Measurements from ENCODE around the gene MZT2B.
A peak's percentile ranks its signal among the peaks of the same experiment; 100 is the strongest.
"Not testable (repeated sequence)": the region's sequence is repeated elsewhere in the genome, so short reads cannot be mapped to it uniquely, and the experiment has no call there.

MZT2B gene

GRCh38 chr2:130181880-130182682, at the start of gene MZT2B:
MZT2B (plus strand) TSS chr2:130182262; CDS start chr2:130182283, 21 bp downstream.
- peak; percentile 86 for DNase-seq (ENCODE audit: low read depth)

DNA sequence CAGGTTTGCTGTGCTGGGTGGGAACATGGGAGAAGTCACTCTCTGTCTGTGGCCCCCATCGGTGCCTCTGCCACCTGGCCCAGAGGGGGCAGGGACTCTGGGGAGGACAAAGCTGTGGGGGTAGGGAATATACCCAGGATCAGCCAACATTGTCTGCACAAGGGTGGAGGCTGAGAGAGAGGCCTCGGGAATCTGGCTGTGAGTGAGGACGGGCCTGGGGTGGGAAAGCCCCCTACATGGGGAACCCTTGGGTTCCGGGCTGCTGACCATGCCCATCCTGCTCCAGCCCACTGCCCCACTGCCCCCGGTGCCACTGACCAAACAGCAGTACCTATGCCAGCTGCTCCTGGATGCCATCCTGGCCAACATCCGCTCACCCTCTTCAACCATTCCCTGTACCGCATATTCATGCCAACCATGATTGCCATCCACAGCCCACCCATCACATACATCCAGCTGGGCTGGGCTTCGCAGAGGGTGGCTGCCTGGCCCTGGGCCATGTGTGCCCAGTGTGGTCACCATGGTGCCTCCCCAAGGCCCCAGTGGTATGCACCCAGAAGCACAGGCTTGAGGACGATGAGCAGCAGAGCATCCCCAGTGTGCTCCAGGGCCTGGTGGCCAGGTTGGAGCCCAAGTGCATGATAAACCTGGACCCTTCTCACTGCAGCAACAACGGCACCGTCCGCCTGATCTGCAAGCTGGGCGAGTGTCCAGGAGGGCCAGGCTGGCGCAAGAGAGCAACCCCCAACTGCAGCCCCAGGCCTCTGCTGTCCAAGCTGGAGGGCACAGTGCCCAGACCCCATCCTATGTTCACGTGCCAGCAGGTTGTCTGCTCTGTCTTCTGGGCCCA, 46.1 kb upstream of the MZT2B start:
- DNase-seq (ENCODE audit: low read depth): no peak

GRCh38 chr2:130136546-130136945, 45.5 kb upstream of the MZT2B start:
- not testable (repeated sequence) for DNase-seq (ENCODE audit: low read depth)

- not testable (repeated sequence) for DNase-seq (ENCODE audit: low read depth)
Observed at GRCh38 chr2:130137118-130137517, 44.9 kb upstream of the MZT2B start.

- DNase-seq (ENCODE audit: low read depth): not testable (repeated sequence)
Observed at GRCh38 chr2:130138326-130138725, 43.7 kb upstream of the MZT2B start.

- DNase-seq (ENCODE audit: low read depth): not testable (repeated sequence)
Observed at GRCh38 chr2:130138841-130139251, 43.2 kb upstream of the MZT2B start.

DNA sequence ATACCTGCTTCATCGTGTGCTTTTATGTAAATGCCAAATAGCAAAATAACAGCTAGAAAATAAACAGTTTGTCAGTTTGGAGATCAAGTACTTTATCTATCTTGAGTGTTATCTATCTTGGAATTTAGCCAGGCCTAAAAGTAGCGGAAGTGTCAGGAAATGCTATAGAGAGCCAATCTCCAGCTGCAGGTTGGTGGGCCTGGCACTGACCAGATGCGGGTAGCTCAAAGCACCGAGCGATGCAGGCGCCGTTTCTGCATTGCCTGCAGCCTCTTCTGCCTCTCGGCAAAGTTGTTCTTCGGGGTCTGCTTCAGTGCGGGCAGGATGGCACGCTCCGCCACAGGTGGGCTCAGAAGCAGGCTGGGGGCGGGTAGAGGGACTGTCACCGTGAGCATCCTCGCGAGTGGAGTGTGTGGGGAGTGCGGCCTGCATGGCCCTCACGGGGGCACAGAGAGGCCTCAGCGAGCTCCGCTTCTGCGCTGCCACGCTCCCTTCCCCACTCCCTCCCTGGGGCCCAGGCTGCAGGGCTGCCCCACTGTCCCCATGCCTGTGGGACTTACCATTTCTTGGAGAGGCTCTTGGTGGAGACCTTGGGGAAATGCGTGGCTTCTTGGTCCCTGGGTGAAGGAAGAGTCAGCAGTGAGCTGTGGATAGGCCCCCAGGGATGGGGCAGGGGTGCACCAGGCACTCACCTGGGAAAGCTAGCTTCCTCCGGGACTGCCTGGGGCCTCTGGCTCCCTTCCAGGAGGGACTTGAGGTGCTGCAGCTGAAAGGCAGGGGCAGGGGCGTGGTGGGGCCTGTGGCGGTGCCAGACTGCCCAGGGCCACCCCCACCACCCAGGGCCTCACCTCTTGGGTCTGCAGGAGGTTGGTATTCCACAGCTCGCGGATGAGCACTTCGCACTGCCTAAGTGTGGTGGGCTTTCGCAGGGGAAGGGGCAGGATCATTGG, 42.5 kb upstream of the MZT2B start:
- DNase-seq (ENCODE audit: low read depth): not testable (repeated sequence)

- DNase-seq (ENCODE audit: low read depth): not testable (repeated sequence)
Observed at GRCh38 chr2:130140516-130140915, 41.5 kb upstream of the MZT2B start.

- DNase-seq (ENCODE audit: low read depth): not testable (repeated sequence)
Observed at GRCh38 chr2:130141002-130141401, 41.1 kb upstream of the MZT2B start.

GRCh38 chr2:130141645-130142370, 40.3 kb upstream of the MZT2B start:
- not testable (repeated sequence) for DNase-seq (ENCODE audit: low read depth)

DNA sequence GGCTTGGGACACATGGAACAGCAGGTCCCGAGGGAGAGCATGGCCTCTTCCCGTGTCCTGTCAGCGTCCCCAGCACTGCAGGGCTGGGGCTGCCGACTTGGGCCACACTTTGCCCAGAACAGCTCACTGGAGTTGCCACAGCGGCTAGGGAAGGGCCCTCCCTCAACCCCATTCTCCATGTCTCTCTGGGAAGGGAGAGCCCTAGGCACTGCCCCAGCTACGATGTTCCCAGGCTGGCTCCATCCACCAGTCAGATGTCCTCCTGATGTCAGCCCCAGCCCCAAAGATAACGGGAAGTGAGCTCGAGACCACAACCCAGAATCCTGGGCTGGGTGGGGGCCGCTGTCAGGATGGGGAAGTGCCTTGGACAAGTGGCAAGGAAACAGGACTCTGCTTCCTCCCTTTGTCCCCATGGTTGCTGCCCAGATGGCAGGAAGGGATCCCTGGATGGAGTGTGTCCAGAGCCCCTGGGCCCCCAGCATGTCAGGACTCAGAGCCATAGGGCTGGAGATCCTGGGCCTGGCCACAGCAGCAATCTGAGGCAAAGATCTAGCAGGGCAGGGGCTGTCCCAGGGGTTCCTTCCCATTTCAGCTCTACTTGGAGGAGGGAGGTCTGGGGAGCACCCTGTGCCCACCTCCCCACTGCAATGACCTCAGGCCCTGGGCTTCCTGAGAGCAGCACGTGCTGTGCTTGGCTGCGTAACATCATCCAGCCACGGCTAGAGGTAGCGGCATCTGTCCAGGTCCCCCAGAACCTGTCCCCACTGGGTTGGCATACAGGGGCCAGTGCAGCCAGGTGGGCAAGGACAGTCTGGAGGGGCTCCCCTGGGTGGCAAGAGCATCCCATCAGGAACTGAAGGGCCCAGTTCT, 39.4 kb upstream of the MZT2B start:
- not testable (repeated sequence) for DNase-seq (ENCODE audit: low read depth)

DNA sequence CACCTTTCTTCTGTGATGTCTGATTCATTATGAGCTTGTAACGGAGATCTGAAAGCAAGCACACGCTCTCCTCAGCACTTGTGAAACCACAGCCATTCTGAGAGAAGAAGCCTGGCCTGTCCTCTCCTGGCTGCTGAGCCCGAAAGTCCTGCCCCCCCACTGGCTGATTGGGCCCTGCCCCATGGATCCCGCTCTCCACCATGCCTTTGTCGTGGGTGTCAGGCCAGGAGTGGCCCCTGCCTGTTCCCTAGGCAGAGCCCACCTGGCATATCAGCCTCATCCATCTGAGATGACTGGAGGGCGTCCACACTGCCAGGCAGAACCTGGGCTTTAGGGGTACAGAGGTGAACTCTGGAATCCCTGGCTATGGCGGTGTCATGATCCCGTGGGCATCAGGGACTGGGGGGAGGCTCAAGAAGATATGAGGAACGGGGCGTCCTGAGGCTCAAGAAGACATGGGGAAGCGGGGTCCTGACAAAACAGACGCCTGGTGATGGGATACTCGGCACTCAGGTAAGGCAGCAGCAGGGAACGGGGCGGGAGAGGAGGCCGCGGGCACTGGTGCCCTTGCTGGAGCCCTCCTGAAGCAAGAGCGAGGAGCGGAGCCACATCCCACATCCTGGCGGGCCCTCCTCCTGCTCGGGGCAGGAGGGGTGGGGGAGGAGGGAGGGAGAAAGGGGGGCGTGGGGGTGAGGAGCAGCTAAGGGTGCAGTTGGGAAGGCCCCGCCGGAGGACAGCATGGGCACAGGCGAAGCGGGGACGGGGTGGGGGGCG, 38.6 kb upstream of the MZT2B start:
- DNase-seq (ENCODE audit: low read depth): not testable (repeated sequence)

DNA sequence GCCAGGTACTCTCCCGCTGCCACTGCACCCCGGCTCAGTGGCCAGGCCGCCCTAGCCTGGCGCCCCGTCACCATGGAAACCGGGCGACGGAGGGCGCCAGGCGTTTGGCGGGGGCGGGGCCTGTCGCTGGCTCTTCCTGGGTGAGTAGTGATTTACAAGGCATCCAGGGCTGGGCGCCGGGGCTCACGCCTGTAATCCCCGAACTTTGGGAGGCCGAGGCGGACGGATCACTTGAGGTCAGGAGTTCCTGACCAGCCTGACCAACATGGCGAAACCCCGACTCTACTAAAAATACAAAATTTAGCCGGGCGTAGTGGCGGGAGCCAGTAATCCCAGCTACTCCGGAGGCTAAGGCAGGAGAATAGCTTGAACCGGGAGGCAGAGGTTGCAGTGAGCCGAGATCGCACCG, 37.1 kb upstream of the MZT2B start, which contains the start of gene CCDC74B:
Gene CCDC74B, minus strand, starts transcription at position 107 of the 409 bp plus-strand sequence. CDS start 116 bp downstream, outside the sequence.
- DNase-seq (ENCODE audit: low read depth): peak; percentile 35

DNA sequence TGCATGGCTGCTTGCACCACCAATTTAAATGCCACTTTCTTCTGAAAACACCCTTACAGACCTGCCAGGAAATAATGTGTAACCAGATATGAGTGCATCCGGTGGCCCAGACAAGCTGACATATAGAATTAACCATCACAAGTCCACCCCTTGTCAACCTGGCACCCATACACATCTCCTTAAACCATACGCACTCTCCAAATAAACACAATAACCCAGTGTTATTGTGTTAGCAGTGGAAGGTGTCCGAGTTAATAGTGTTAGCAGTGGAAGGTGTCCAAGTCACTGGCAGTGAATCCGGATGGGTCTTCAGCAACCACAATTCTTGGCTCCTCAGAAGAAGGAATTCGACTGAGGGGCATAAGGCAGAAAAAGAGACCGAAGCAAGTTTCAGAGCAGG, 33.5 kb upstream of the MZT2B start:
- DNase-seq (ENCODE audit: low read depth): not testable (repeated sequence)

DNA sequence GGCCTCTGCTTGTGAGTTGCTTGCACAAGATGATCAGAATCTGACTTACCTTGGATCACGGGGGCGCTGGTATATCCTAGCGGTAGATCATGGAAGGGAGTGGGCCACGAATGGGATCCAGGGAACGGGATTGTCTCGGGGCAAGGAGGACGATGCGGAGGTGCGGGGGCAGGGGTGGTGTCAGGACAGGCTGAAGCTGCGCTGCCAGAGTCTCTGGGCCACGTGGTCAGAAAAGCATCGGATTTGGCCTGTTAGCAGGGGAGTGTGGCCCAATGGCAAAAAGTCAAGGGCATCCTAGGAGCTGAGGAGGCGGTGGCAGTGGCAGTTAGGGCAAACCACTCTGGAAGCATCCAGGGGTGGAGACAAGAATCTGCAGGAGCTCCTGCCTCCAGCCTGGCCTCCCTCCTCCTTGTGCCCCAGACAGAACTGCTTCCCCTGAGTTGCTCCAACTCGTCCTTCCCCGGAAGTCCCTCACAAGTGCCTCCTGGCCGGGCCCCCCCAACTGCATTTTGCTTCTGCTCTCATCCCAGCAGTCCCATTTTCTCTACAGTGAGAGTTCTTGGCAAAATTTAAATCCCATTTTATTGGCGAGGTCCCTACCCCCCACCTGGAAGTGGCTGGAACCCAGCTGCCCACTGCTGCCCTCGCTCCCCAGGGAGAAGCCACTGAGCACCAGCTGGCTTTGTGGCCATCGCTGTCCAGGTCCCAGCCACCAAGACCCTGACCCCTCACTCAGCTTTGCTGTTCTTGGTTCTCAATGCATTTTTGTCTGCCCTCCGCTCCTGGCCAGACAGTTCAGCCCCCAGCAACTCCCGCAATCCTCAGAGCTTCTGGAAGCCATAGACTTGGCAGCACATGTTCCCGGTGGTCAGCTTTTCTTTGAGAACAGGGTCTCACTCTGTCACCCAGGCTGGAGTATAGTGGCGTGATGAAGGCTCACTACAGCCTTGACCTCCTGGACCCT, 31.6 kb upstream of the MZT2B start:
- DNase-seq (ENCODE audit: low read depth): no peak

DNA sequence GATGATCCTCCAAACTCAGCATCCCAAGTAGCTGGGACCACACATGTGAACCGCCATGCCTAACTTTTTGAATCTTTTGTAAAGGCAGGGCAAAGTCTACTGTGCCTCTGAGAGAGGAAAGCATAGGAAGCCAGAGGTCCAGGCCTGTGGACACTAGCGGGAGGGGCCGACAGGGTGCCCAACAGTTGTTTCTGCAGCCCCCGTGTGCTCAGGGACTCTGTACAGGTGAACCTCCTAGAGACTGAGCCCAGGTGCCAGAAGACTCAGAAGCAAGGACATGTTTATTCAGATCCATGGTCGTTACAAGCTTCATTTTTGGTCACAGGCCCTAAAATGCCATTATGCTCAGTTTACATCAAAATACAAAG, 30.9 kb upstream of the MZT2B start:
- DNase-seq (ENCODE audit: low read depth): not testable (repeated sequence)

DNA sequence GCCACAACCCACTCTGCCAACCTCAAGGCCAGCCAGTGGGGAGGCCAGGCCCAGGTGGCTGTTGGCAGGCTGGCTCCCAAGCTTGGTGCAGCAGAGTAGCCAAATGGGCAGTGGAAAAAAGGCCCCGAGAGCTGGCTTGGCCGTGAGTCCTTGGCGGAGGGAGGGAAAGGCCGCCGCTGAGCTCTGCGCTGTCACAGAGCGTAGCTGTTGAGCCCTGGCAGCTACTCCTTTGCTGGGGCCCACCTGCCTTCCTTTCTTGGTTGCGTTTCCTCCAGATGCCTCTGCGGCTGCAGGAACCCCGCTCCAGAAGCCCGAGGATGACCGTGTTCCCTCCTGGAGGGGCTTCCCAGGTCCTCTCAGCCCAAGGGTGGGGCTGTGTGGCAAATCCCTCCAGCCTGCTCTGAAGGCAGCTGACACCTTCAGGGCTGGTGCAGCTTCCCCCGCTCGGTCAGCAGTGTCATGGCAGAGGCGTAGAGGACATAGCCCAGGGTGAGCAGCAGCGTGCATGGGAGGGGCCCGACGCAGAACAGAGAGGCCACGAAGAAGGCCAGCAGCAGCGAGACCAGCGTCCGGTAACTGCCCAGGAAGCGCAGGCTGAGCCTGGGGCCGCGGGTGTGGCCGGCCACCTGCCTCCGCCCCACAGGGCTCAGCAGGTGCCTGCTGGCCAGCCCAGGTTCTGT, 29.8 kb upstream of the MZT2B start:
- not testable (repeated sequence) for DNase-seq (ENCODE audit: low read depth)
